HG02938 (cell line): Measurements from ENCODE around the gene MYH14.

Experiments
- ATAC-seq: cut with Tn5 transposase; IDR thresholded peaks from one replicate; pipeline ENCODE4 v1.9.1; 2021; ENCODE audit warnings: mild to moderate bottlenecking, moderate library complexity; ENCODE audit not compliant: unreplicated experiment

MYH14 gene

GRCh38 chr19:50314724-50315708 is 111.6 kb downstream of the MYH14 start:
- no peak for ATAC-seq

- ATAC-seq = no peak
Observed at GRCh38 chr19:50315773-50316448, 112.5 kb downstream of the MYH14 start.

- ATAC-seq = no peak
Observed at GRCh38 chr19:50317115-50317514, 113.7 kb downstream of the MYH14 start.

GRCh38 chr19:50318438-50318837 is 115.0 kb downstream of the MYH14 start:
- no peak for ATAC-seq

GRCh38 chr19:50319156-50319555 is 115.7 kb downstream of the MYH14 start:
- ATAC-seq = no peak

GRCh38 chr19:50320051-50320450 is 116.6 kb downstream of the MYH14 start:
- ATAC-seq = no peak

GRCh38 chr19:50320596-50320995 is 117.2 kb downstream of the MYH14 start:
- no peak for ATAC-seq

GRCh38 chr19:50321831-50322230 is 118.4 kb downstream of the MYH14 start:
- no peak for ATAC-seq

GRCh38 chr19:50322234-50322633 is 118.8 kb downstream of the MYH14 start:
- ATAC-seq = no peak

GRCh38 chr19:50322931-50323781 is 119.7 kb downstream of the MYH14 start:
- no peak for ATAC-seq

- ATAC-seq = no peak
Observed at GRCh38 chr19:50323782-50324133, 120.3 kb downstream of the MYH14 start.

GRCh38 chr19:50324331-50324730 is 120.9 kb downstream of the MYH14 start:
- no peak for ATAC-seq

GRCh38 chr19:50325310-50326100 is 122.1 kb downstream of the MYH14 start:
- ATAC-seq = no peak

GRCh38 chr19:50326101-50326664 is 122.8 kb downstream of the MYH14 start:
- ATAC-seq = no peak

GRCh38 chr19:50327013-50327412 is 123.6 kb downstream of the MYH14 start:
- ATAC-seq = no peak

GRCh38 chr19:50327461-50328223 is 124.2 kb downstream of the MYH14 start:
- ATAC-seq = no peak

- ATAC-seq = peak; percentile 1
Observed at GRCh38 chr19:50328224-50328872, 124.9 kb downstream of the MYH14 start.

GRCh38 chr19:50328873-50329145 is 125.4 kb downstream of the MYH14 start:
- peak; percentile 14 for ATAC-seq
